GM18511 (cell line): Measurements from ENCODE around the gene ADNP2.

Source experiments
- ATAC-seq: cut with Tn5 transposase; IDR thresholded peaks from one replicate; pipeline ENCODE4 v1.9.1; 2021; ENCODE audit warnings: mild to moderate bottlenecking, moderate library complexity; ENCODE audit not compliant: unreplicated experiment

Gene ADNP2

GRCh38 chr18:80188643-80189530 lies 79.8 kb downstream of the ADNP2 start:
- no peak for ATAC-seq

- no peak for ATAC-seq
These were observed 80.4 kb downstream of the ADNP2 start for GRCh38 chr18:80189531-80189865.
